Keratinocyte (primary cell): ENCODE results near the gene GALNT2.

ENCODE experiments used
- CTCF ChIP-seq, 3 experiments: IDR thresholded peaks in 1 of 3; conservative IDR thresholded peaks in 1 of 3; optimal IDR thresholded peaks in 1 of 3; 2 replicates in 2 of 3; 3 replicates in 1 of 3; pipeline versions ENCODE3 to v1.5.1; 2011; ENCODE audit warnings: low read length in 3 of 3, mild to moderate bottlenecking in 3 of 3, moderate library complexity in 2 of 3, control low read depth in 1 of 3, inconsistent platforms in 1 of 3; ENCODE audit not compliant: insufficient read depth in 2 of 3; ENCODE audit errors: extremely low read depth in 1 of 3
- EZH2 ChIP-seq: IDR thresholded peaks from one replicate; pipeline ENCODE4 v1.6.1; 2012; ENCODE audit warnings: inconsistent platforms, mild to moderate bottlenecking, low read length, moderate library complexity

- TF ChIP-seq EZH2 = no peak
- no peak for TF ChIP-seq CTCF (optimal IDR thresholded peaks at IDR 0.05 in 1 of 3, IDR thresholded peaks at IDR 0.05 in 1 of 3, conservative IDR thresholded peaks at IDR 0.05 in 1 of 3; ENCODE audit: extremely low read depth in 1 of 3, insufficient read depth in 2 of 3, low read length in 3 of 3)
These were observed 161.3 kb downstream of the GALNT2 start for GRCh38 chr1:230228236-230228897.
